Measurements from ENCODE around the gene ASB3. TPM values are rescaled to one million over a fixed set of nuclear protein-coding genes. Genes with fewer than 3 reads are reported as not detected.
A peak's percentile ranks its signal among the peaks of the same experiment; 100 is the strongest.
"Not testable (repeated sequence)": the region's sequence is repeated elsewhere in the genome, so short reads cannot be mapped to it uniquely, and the experiment has no call there.

The ASB3 gene
- total and polyA plus RNA-seq, 9 of the 15 experiments (the other 6 are each of a cell fraction or from before 2014, with no cell fraction given): 13.6 to 35.3 (median 18.7) TPM

GRCh38 chr2:53767405-53768241 is 19.1 kb downstream of the ASB3 start, which contains the start of gene CHAC2 (continued):
- 0 out of 2 replicates have a peak, but pooled peaks have one; percentile 21 for TF ChIP-seq L3MBTL2 (IDR thresholded peaks at IDR 0.05)

DNA sequence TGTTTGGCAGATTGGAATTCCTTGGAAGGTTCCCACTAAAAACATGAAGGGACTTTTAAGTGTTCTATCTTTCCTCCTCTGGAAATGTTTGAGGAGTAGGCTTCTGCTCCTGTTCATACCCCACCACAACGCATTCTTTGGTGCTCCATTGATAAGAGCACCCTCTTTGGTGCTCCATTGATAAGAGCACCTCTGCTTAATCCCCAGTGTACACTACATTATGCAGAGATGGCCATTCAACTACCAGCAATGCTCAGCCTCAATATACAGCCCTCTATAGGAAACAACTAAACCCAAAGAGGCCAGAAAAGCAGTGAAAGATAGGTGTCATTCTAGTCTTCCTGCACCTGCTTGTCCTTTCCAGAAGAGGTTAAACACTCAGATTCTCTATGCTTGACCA is 21.0 kb downstream of the ASB3 start:
- in situ Hi-C loops (cut with MboI): no loop called here
- BruUV-seq (replicated peaks): no TSS peak
- intact Hi-C loops (cut with micrococcal nuclease): loop anchor here (2.0 to 5.0 kb wide), 2 partner anchors 21 to 98 kb away; partner anchors contain the start of genes ASB3 and ERLEC1
- 0% methylated on average over 1 of the region's 1 CpG for WGBS (ENCODE audit: insufficient coverage, low coverage, missing lambda C conversion rate)
- peak overlapping the region; percentile 38; the same call in 2 of the 3 replicates for H3K27ac ChIP-seq (ENCODE audit: extremely low read depth, low read depth, low read length)
- no peaks in the 10 kb centered on the region for H3K9me1 ChIP-seq (ENCODE audit: control insufficient read depth, insufficient read depth, low read length)
- H3K9me3 ChIP-seq (replicated peaks; ENCODE audit: control insufficient read depth, insufficient read depth, low read depth, low read length): no peaks in the 10 kb centered on the region
- DNase-seq (ENCODE audit: extremely low read depth in 1 of 4, low spot score in 3 of 4): peak in 3 of 4 experiments; percentile 18 to 41 (median 29)
- peaks cover 56% of the 10 kb centered on the region for H3K79me2 ChIP-seq (ENCODE audit: control insufficient read depth, insufficient read depth, low read length)
- H2AFZ ChIP-seq (ENCODE audit: low read depth, low read length): peak overlapping the region; percentile 35; the same call in 1 of the 2 replicates
- peak; percentile 47 for TF ChIP-seq TCF3 (CRISPR knock-in tag; IDR thresholded peaks at IDR 0.05)
- TF ChIP-seq CBFA2T3 (IDR thresholded peaks at IDR 0.05): peak; percentile 60
- TF ChIP-seq CBFA2T2 (conservative IDR thresholded peaks at IDR 0.05): 0 out of 2 replicates have a peak, but pooled peaks have one; percentile 11
- peak; percentile 86 for TF ChIP-seq ZNF263 (CRISPR knock-in tag; IDR thresholded peaks at IDR 0.05; ENCODE audit: borderline replicate concordance)
- no peak for TF ChIP-seq ZFP30 (CRISPR knock-in tag; IDR thresholded peaks at IDR 0.05; ENCODE audit: borderline replicate concordance)
- no peaks in the 10 kb centered on the region; the same call in 1 of the 2 replicates for H4K20me1 ChIP-seq (replicated peaks; ENCODE audit: control insufficient read depth, insufficient read depth, low read length)
- ATAC-seq: peak; percentile 13
- peaks cover 0 to 31% of the 10 kb centered on the region in 2 experiments; a peak in 3 of 5 replicates for H3K4me1 ChIP-seq (replicated peaks in 1 of 2; ENCODE audit: control insufficient read depth in 2 of 2, insufficient read depth in 2 of 2, low read length in 2 of 2)
- H3K4me2 ChIP-seq (ENCODE audit: insufficient read depth, low read length): peak overlapping the region; percentile 39
- peaks cover 30% of the 10 kb centered on the region; the same call in 2 of the 3 replicates for H3K36me3 ChIP-seq (ENCODE audit: control insufficient read depth, insufficient read depth, low read length)
- no peak overlapping the region for H3K4me3 ChIP-seq
- FAIRE-seq: peak; percentile 46
- ChIA-PET POLR2A (no interaction called here), CTCF (ENCODE audit: low intra/inter-chr PET ratio) (no interaction called here)
- H3K27me3 ChIP-seq (ENCODE audit: control insufficient read depth in 2 of 2, insufficient read depth in 2 of 2, low read length in 2 of 2): no peaks in the 10 kb centered on the region
- peak overlapping the region in 1 of 2 experiments; percentile 83; a peak in 1 of 4 replicates for H3K9ac ChIP-seq (ENCODE audit: insufficient read depth in 1 of 2, low read depth in 2 of 2, low read length in 2 of 2)

GRCh38 chr2:53757206-53757605 is 29.5 kb downstream of the ASB3 start:
- H3K27me3 ChIP-seq (ENCODE audit: control insufficient read depth in 2 of 2, insufficient read depth in 2 of 2, low read length in 2 of 2); H3K4me1 ChIP-seq (replicated peaks in 1 of 2; ENCODE audit: control insufficient read depth in 2 of 2, insufficient read depth in 2 of 2, low read length in 2 of 2); DNase-seq (ENCODE audit: extremely low read depth in 1 of 4, low spot score in 3 of 4); H3K79me2 ChIP-seq (ENCODE audit: control insufficient read depth, insufficient read depth, low read length); H3K9me1 ChIP-seq (ENCODE audit: control insufficient read depth, insufficient read depth, low read length); H2AFZ ChIP-seq (ENCODE audit: low read depth, low read length); ATAC-seq; H3K27ac ChIP-seq (ENCODE audit: extremely low read depth, low read depth, low read length); H4K20me1 ChIP-seq (replicated peaks; ENCODE audit: control insufficient read depth, insufficient read depth, low read length); intact Hi-C loops (cut with micrococcal nuclease); H3K4me3 ChIP-seq; in situ Hi-C loops (cut with MboI); H3K4me2 ChIP-seq (ENCODE audit: insufficient read depth, low read length); FAIRE-seq; CTCF ChIA-PET (ENCODE audit: low intra/inter-chr PET ratio); H3K9ac ChIP-seq (ENCODE audit: insufficient read depth in 1 of 2, low read depth in 2 of 2, low read length in 2 of 2); H3K9me3 ChIP-seq (replicated peaks; ENCODE audit: control insufficient read depth, insufficient read depth, low read depth, low read length); BruUV-seq (replicated peaks): not testable (repeated sequence)
- peaks cover 11% of the 10 kb centered on the region; the same call in 2 of the 3 replicates for H3K36me3 ChIP-seq (ENCODE audit: control insufficient read depth, insufficient read depth, low read length)
- POLR2A ChIA-PET: interaction anchor here (0.8 to 2.0 kb wide), 3 partner anchors 10 to 155 kb away, joined by 3 to 10 read pairs (median 4); partner anchors contain the start of gene CHAC2
- WGBS (ENCODE audit: insufficient coverage, low coverage, missing lambda C conversion rate): 90% methylated on average over 13 of the region's 14 CpGs
